Stimulated activated CD4-positive, alpha-beta T cell treated with anti-CD3 and anti-CD28 coated beads, Interleukin-2, amount 100 ng/mL, for 24 hours (primary cell): Measurements from ENCODE around the gene ZFHX3.

Source experiments
- DNase-seq, 2 donors: peaks; one replicate each; pipeline ENCODE4 v3.0.0-alpha.2; 2020

The ZFHX3 gene

DNA sequence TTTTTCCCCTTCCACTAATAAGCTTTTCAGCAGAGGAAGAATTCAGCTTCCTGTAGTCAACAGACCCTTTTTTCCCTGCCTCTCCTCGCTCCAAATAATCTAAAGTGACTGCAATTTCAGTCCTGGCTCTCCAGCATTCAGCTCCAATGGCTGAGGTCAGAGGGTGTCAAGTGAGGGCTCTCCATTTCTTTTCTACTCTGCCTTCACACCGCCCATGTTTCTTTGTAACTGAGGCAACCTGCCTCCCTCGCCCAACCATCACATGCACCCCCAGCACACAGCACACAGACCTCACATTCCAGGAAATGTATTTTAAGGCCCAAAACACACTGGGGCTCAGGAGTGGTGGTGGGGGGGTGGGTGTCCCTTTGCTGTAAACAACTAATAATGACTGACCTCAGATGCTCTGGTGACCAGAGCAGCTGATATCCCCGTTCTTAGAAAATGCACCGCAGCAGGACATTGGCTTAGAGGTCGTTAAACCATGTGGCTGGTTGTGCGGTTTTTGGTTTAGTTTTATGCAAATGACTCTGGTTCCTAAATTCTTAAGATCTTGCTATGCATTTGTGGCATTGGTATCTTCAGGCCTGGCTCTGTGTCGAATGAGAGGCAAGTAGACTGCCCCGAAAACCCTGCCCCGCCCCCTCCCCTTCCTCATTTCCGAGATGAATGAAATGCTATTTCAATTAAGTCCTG, 203.6 kb downstream of the ZFHX3 start:
- no peak for DNase-seq

DNA sequence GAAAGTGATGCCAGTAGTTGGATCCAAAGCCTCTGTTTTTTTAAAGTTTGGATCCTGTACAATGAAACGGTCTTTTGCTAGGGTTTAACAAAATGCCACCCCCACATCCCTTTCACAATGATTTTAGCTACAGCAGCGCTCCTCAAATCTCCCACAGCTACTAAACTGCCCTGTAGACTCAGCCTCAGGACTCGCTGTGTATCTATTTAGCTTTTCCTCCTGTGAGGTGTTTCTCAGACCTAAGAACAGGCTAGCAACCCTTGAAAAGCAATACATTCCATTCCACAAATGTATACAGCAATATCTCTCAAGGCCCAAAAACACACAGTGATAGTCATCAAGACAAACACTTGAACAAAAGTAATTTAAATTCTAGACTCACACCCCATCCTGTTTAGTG, 206.4 kb downstream of the ZFHX3 start:
- DNase-seq, result no peak

DNA sequence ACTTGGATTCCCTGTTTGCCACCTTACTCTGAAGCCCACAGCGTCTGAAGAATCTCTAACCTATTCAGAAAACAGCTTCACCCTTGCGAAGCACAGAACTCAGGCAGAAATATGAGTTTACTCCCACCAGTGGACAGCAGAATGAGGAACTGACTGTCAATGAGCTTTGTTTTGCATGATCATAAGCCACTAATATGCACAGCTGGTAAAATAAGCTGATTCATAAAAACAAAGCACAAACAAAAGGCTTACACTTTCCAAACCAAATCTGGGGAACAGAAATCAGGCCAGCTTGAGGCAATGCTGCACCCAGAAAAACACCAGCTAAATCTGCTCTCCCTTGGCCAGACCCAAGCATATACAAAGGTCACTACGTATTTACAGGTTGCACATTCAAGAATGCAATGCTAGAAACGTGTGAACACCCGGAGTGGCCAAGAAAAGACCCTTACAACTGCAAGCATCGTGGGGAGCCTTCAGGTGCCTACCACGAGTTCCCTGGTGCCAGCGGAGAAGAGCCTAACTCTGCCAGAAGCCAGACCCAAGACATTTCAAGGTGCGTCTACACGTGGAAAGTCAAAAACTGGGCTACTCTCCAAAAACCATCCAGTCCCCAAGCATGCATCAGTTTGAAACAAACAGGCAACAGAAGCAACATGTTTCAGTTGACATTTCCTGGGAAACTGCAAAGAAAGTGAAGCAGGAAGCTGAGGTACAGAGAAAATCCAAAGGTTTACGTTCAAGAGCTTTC, 207.1 kb downstream of the ZFHX3 start:
- DNase-seq, result no peak

- no peak for DNase-seq
These were observed 209.0 kb downstream of the ZFHX3 start for GRCh38 chr16:72838951-72839350.

DNA sequence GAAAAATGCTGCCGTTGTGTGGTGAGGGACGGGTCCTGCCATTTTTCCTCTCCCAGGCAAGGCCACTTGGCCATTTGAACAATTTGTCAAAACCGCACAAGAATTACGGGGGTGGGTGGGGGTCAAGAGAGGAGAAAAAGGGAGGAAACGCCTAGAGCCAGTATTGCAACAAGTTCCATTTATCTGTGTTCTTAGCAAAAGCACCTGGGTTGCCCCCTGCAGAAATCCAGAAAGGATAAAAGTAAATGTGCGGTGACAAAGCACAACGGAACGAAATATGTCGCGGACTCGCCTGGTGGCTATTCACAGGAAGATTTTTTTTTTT, 209.4 kb downstream of the ZFHX3 start:
- DNase-seq, result no peak

DNA sequence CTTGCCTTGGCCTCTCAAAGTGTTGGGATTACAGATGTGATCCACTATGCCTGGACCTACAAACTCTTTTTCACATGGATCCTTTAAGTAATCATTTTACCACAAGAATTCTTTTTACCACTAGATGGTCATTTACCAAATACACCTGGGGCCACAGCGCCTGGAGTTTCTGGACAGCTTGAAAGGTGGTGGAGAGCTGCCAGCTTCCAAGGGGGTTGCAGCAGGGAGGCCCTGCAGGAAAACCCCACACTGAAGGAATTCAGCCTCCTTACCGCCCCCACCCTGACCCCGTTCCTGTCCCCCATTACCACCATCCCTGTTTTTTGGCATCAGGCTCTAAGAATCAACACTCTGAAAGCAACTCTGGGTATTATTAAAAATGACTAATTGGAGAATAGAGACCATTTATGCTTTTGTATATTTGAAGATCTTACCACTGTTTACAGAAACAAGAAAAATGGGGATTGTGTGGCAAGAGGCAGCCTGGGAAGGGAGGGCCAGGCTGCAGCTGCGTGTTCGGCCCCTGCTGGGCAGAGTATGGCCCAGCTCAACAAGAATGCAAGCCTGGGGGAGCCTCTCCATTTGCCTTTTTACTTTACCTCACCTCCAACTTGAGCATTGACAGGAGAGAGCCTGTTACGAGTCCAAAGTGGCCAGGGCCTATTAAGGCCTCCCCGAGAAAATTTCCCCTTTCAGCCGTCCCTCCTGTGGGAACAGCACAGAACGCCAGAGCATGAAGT, 209.9 kb downstream of the ZFHX3 start:
- no peak for DNase-seq

DNA sequence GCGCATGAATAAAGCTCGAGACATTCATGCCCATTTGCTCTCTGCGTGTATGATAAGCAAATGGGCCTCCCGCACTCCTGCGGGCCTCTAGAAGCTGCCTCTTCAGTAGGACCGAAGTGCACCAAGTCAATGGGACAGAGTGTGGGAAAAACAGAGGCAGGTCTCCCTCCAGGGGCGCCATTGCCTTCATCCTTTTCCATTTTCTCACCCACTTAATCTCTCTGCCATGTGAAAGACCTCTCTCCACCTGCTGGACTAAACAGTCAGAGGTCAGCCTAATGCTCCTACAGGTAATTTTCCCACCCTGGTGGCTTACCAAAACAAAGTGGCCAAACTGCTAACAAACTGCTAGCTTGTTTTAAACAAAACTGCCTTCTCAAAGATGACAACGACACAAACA, 210.9 kb downstream of the ZFHX3 start:
- no peak for DNase-seq

GRCh38 chr16:72836181-72836580, 211.7 kb downstream of the ZFHX3 start:
- DNase-seq, result no peak

GRCh38 chr16:72835086-72835485, 212.8 kb downstream of the ZFHX3 start:
- DNase-seq, result no peak

DNA sequence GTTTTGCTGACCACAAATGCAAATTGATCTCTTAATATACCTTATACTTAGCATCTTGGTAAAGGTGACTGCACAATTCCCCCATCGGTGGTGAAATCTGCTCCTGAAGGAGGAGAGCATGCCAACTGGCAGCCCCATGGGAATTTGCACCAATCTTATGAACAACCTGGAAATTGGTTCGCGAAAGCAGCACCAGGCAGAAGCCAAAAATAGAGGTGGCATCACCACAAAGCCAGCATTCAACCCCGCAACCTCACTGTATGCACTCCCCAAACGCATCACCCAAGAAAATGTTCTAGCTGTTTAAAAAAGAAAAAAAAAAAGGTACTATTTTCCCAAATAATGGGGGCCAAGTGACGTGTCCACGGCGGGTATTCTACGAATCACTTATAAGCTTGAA, 213.4 kb downstream of the ZFHX3 start:
- DNase-seq, result no peak

- DNase-seq, result no peak
These were observed 214.0 kb downstream of the ZFHX3 start for GRCh38 chr16:72833969-72834368.

- DNase-seq, result no peak
These were observed 214.4 kb downstream of the ZFHX3 start for GRCh38 chr16:72833482-72833881.

DNA sequence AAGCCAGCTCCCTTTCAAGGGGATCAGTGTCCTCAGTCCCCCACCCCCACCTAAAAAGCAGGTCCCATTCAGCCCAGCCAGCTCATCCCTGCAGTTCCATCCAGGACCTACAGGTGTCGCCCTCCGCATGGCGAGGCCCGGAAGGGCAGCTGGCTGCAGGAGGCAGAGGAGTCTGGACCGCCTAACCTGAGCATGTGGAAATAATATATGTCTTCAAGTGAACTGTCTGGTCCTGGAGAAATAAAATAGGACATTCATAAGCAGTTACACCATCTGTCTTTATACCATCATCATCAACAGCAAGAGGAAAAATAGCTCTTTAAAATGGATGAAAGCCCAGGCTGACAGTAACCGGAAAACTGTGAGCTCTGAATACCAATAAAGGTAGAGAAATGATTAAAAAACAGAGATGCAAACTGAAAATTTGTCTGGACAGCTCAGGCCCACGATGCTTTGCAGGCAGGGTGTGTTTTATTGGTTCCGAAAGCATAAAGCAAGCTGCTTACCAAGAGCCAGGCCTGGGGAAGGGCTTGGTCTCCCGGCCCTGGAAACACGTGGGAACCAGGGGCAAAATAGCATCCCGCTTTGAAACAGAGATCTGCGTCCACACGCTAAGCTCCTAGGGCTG, 215.2 kb downstream of the ZFHX3 start:
- DNase-seq, result peak; percentile 78 to 79

- DNase-seq, result no peak
These were observed 217.8 kb downstream of the ZFHX3 start for GRCh38 chr16:72829846-72830775.

- DNase-seq, result no peak
These were observed 220.1 kb downstream of the ZFHX3 start for GRCh38 chr16:72827866-72828265.

DNA sequence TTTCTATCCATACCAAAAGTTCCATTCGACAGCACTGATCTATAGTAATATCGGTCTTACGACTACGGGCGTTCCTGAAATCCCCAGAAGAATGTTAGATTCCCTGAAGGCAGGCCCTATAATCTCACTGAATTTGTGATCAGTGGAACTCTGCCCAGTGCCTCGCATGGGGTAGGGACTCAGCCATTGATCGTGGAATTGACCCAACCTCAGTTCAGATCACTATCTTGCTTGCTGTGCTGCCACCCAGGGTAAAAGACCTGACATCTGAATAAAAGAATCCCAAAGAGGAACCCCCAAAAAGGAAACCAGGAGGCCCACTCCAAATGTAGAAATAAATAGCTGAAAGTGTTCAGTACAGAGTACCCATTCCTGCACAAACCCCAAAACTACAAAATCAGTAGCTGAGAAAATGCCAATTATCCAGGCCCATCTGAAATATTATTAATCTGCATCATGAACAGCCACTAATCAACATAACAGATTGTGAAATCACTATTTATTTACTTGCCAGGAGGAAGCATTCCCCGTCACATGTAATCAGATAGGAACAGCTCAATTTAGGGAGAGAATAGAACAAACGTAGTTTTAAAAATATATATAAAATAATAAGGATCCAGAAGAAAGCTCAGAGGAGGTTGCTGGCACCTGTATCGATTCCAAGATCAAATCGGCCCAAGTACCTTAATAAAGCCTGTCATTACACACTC, 221.9 kb downstream of the ZFHX3 start:
- no peak for DNase-seq

GRCh38 chr16:72824761-72825160, 223.2 kb downstream of the ZFHX3 start:
- no peak for DNase-seq

- no peak for DNase-seq
These were observed 223.9 kb downstream of the ZFHX3 start for GRCh38 chr16:72824027-72824426.

DNA sequence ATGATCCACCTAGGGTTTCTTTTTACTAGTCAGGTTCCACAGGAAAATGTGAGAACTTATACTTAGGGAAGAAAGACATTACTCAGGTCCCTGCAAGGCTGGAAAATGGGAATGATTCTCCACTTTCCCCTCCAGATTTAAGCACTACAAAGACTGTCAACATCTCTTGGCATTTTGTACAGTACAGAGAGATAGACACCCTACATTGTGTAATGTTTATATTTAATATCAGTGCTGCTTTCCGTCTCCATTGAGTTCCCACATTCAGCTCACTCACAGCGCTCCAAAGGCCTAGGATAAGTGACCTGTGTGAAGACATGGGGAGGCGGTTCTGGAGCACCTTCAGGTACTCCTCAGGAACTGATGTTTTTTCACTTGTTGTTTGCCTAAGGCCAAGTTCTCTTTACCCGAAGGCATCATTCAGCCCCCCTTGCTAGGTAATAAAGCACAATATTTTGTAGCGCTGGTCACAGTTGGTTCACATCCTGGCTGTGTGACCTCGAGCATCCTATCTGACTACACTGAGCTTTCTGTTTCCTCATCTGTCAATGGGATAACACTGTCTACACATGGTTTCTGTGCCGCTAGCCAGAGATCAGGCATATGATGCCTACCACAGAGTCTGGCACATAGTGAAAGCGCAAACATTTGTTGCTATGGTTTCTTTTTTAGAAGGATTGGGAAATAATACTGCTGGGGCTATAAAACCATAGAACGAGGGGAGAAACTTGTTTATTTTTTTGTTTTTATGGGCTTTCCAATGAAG, 226.6 kb downstream of the ZFHX3 start:
- DNase-seq, result no peak

GRCh38 chr16:72819345-72819744, 228.6 kb downstream of the ZFHX3 start:
- DNase-seq, result no peak

GRCh38 chr16:72818236-72818845, 229.6 kb downstream of the ZFHX3 start:
- DNase-seq, result no peak
